Frontal cortex (tissue), 4 donors: ENCODE measurements around the gene CIRBP. TPM values are rescaled to one million over a fixed set of nuclear protein-coding genes. Genes with fewer than 3 reads are reported as not detected.
A peak's percentile ranks its signal among the peaks of the same experiment; 100 is the strongest.

Experiments
- DNase-seq, 2 donors: peaks; one replicate each; pipeline ENCODE4 v3.0.0; 2012; ENCODE audit warnings: low spot score in 2 of 2
- FAIRE-seq: peaks from 2 replicates; lab custom pipeline; 2012; peaks lifted over from hg19 to GRCh38; lab: Jason Lieb, UNC
- total RNA-seq: library from RNA; depleted of rRNA; stranded (reverse); fragments of >200 nt; gene quantifications from one replicate; pipeline ENCODE4 v1.2.3, GENCODE V29; 2014
- donor health status: control.
- donor health status: control.
- donor health status: control.

The CIRBP gene
- total RNA-seq = 573 TPM

GRCh38 chr19:1269065-1269477, at the start of gene CIRBP:
Gene CIRBP (plus strand): TSS chr19:1269332. CDS start chr19:1270934, 1,602 bp downstream.
- FAIRE-seq = peak; percentile 80

GRCh38 chr19:1219786-1220476, 49.2 kb upstream of the CIRBP start:
- DNase-seq = no peak

More at GRCh38 chr19:1269065-1269477, at the start of gene CIRBP:
- peak; percentile 99 to 100 for DNase-seq

GRCh38 chr19:1220477-1220930, 48.6 kb upstream of the CIRBP start:
- DNase-seq (no peak), FAIRE-seq (no peak)

More at GRCh38 chr19:1219786-1220476, 49.2 kb upstream of the CIRBP start:
- FAIRE-seq = no peak

GRCh38 chr19:1220976-1221903, 47.9 kb upstream of the CIRBP start:
- peak; percentile 90 to 92 for DNase-seq
- FAIRE-seq = no peak

GRCh38 chr19:1221904-1222255, 47.3 kb upstream of the CIRBP start:
- FAIRE-seq (no peak), DNase-seq (no peak)

GRCh38 chr19:1222394-1222793, 46.7 kb upstream of the CIRBP start:
- FAIRE-seq (no peak), DNase-seq (no peak)

GRCh38 chr19:1223018-1223855, 45.9 kb upstream of the CIRBP start:
- no peak for DNase-seq
- FAIRE-seq = no peak

GRCh38 chr19:1224047-1224825, 44.9 kb upstream of the CIRBP start:
- no peak for DNase-seq
- FAIRE-seq = no peak

GRCh38 chr19:1224847-1225246, 44.3 kb upstream of the CIRBP start:
- DNase-seq (no peak), FAIRE-seq (no peak)

GRCh38 chr19:1225440-1226226, 43.5 kb upstream of the CIRBP start:
- DNase-seq (no peak), FAIRE-seq (no peak)

- DNase-seq (no peak), FAIRE-seq (no peak)
Observed at GRCh38 chr19:1226227-1226518, 43.0 kb upstream of the CIRBP start.

- no peak for DNase-seq
- FAIRE-seq = no peak
Observed at GRCh38 chr19:1226522-1227303, 42.4 kb upstream of the CIRBP start.

GRCh38 chr19:1227304-1228054, 41.7 kb upstream of the CIRBP start:
- no peak for FAIRE-seq
- no peak for DNase-seq

- DNase-seq = no peak
- no peak for FAIRE-seq
Observed at GRCh38 chr19:1228161-1228957, 40.8 kb upstream of the CIRBP start.

GRCh38 chr19:1229056-1229923, 39.8 kb upstream of the CIRBP start:
- DNase-seq (no peak), FAIRE-seq (no peak)
